GM13977 (cell line): ENCODE measurements around the gene SLC29A1.
"Not testable (repeated sequence)": the region's sequence is repeated elsewhere in the genome, so short reads cannot be mapped to it uniquely, and the experiment has no call there.

Experiments used
- DNase-seq: peaks from one replicate; pipeline ENCODE4 v3.0.0; 2012; ENCODE audit warnings: low spot score
- CTCF ChIP-seq: IDR thresholded peaks from 2 replicates; pipeline ENCODE4 v1.5.1; 2012; ENCODE audit warnings: mild to moderate bottlenecking, control low read depth; ENCODE audit not compliant: insufficient read depth; ENCODE audit errors: extremely low read depth, missing control alignments
- in situ Hi-C: fragments of 300-500 bp; cut with MboI; formaldehyde crosslinking; loops from one replicate; pipeline ENCODE4 v1.12.0; 2022; ENCODE audit warnings: low sequenced_read_pairs, low pct_unique_long_range_greater_than_20kb, mixed read lengths, inconsistent platforms; ENCODE audit not compliant: unreplicated experiment

SLC29A1 gene

GRCh38 chr6:44194326-44194725 lies 29.1 kb upstream of the SLC29A1 start:
- no peak for TF ChIP-seq CTCF
- in situ Hi-C loops, result no loop called here

GRCh38 chr6:44196351-44196750 lies 27.0 kb upstream of the SLC29A1 start:
- DNase-seq, in situ Hi-C loops: not testable (repeated sequence)

More at GRCh38 chr6:44194326-44194725, 29.1 kb upstream of the SLC29A1 start:
- no peak for DNase-seq

GRCh38 chr6:44198684-44199083 lies 24.7 kb upstream of the SLC29A1 start:
- in situ Hi-C loops, result no loop called here
- no peak for DNase-seq
- no peak for TF ChIP-seq CTCF

- in situ Hi-C loops, result no loop called here
- DNase-seq, result no peak
- no peak for TF ChIP-seq CTCF
Measured at GRCh38 chr6:44199883-44200282, 23.5 kb upstream of the SLC29A1 start.

GRCh38 chr6:44201200-44201599 lies 22.2 kb upstream of the SLC29A1 start:
- in situ Hi-C loops, result no loop called here
- no peak for TF ChIP-seq CTCF
- DNase-seq, result no peak

GRCh38 chr6:44201638-44202303 lies 21.6 kb upstream of the SLC29A1 start:
- TF ChIP-seq CTCF, result no peak
- in situ Hi-C loops, result no loop called here
- no peak for DNase-seq

GRCh38 chr6:44202332-44202971 lies 20.9 kb upstream of the SLC29A1 start:
- in situ Hi-C loops, result no loop called here
- no peak for TF ChIP-seq CTCF

More at GRCh38 chr6:44202332-44202971, 20.9 kb upstream of the SLC29A1 start:
- DNase-seq, result no peak
